Measurements from ENCODE around the gene TRIM17.

- TF ChIP-seq, protein P1, sequence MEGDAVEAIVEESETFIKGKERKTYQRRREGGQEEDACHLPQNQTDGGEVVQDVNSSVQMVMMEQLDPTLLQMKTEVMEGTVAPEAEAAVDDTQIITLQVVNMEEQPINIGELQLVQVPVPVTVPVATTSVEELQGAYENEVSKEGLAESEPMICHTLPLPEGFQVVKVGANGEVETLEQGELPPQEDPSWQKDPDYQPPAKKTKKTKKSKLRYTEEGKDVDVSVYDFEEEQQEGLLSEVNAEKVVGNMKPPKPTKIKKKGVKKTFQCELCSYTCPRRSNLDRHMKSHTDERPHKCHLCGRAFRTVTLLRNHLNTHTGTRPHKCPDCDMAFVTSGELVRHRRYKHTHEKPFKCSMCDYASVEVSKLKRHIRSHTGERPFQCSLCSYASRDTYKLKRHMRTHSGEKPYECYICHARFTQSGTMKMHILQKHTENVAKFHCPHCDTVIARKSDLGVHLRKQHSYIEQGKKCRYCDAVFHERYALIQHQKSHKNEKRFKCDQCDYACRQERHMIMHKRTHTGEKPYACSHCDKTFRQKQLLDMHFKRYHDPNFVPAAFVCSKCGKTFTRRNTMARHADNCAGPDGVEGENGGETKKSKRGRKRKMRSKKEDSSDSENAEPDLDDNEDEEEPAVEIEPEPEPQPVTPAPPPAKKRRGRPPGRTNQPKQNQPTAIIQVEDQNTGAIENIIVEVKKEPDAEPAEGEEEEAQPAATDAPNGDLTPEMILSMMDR (IDR thresholded peaks at IDR 0.05; ENCODE audit: low read length) = no peak
- TF ChIP-seq EZH2 (IDR thresholded peaks at IDR 0.05; ENCODE audit: borderline replicate concordance, low read length) = no peak
Measured at GRCh38 chr1:228440761-228441500, 24.3 kb upstream of the TRIM17 start.
